GM18519 (cell line): ENCODE data around the gene C1orf198.

ENCODE experiments used
- ATAC-seq: cut with Tn5 transposase; IDR thresholded peaks from one replicate; pipeline ENCODE4 v1.9.1; 2021; ENCODE audit warnings: mild to moderate bottlenecking, moderate library complexity; ENCODE audit not compliant: unreplicated experiment, low FRiP score

C1orf198 gene

GRCh38 chr1:230818367-230818766, 50.0 kb downstream of the C1orf198 start:
- no peak for ATAC-seq

DNA sequence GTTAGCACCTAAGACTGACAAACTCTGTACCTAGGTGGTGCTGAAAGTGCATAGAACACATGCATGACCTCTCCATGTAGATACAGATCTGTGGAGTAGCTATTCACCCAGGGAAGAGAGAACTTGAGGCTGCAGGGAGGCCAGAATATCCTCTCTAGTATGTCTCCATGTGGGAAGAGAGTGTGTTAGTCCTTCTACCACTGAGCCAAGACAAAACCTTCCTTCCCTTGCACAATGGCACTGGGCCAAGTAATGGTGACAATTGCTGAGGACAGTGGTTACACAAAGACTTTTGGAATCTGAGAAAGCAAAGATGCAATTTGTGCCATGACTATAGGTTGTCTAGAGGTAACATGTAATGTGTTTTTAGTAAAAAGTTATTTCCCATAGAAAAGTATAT, 52.3 kb downstream of the C1orf198 start:
- no peak for ATAC-seq

GRCh38 chr1:230814949-230815692, 53.2 kb downstream of the C1orf198 start:
- no peak for ATAC-seq

- ATAC-seq: no peak
Observed at GRCh38 chr1:230812568-230812967, 55.8 kb downstream of the C1orf198 start.

GRCh38 chr1:230809256-230809990, 58.9 kb downstream of the C1orf198 start:
- no peak for ATAC-seq

GRCh38 chr1:230808281-230808872, 59.9 kb downstream of the C1orf198 start:
- ATAC-seq: no peak

GRCh38 chr1:230807561-230808280, 60.6 kb downstream of the C1orf198 start:
- no peak for ATAC-seq

DNA sequence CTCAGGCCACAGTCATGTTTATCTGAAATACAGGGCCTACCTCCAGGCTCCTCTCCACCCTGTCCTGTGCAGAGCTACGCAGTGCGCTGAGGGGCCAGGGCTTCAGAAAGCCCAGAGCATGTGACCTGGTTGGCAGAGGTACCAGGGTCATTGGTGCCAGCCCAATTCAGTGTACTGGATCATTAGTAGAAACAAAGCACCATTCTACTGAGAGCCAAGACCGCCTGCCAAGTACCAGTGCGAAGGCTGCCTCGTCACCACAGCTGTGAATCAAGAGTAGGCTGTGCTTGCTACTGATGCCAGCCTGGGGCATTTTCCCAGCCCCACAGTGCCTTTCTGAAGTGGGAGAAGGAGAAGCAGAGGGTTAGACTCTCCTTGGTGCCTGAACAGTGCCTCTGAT, 61.3 kb downstream of the C1orf198 start:
- no peak for ATAC-seq

GRCh38 chr1:230806552-230806951, 61.8 kb downstream of the C1orf198 start:
- ATAC-seq: no peak

DNA sequence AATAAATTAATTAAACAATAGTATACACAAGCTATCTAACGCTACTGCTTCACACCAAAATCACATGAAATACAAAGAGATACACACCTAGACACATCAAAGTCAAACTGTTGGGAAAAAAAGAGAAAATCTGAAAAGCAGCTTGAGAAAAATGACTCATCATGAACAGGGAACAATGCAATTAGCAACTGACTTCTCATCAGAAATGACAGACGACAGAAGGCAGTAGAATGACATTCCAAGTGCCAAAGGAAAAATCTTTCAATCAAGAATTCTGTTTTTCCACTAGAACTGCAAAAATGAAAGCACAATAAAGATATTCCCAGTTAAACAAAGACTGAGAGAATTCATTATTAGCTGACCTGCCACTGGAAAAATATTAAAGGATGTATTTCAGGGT, 63.9 kb downstream of the C1orf198 start:
- ATAC-seq: no peak

- ATAC-seq: no peak
Observed at GRCh38 chr1:230800891-230801840, 67.2 kb downstream of the C1orf198 start.

- ATAC-seq: no peak
Observed at GRCh38 chr1:230798491-230798890, 69.8 kb downstream of the C1orf198 start.

DNA sequence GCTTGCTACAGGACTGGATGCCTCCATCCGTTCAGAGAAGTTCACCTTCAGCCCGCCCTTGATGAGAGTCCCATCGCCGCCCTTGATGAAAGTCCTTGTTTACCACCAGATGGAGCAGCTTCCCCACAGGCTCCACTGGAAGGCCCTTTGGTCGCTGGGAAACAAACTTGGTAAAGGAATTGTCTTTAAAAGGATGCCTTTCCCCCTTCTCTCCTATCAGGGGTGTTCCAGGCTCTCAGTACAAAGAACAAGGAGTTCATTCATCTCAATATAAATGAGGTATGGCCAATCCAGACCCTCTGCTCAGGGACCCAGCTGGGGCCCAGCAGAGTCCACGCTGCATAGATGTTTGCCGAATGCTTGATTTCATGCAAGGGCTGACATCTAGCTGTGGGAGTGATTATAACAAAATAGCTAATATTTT, 70.4 kb downstream of the C1orf198 start:
- no peak for ATAC-seq

DNA sequence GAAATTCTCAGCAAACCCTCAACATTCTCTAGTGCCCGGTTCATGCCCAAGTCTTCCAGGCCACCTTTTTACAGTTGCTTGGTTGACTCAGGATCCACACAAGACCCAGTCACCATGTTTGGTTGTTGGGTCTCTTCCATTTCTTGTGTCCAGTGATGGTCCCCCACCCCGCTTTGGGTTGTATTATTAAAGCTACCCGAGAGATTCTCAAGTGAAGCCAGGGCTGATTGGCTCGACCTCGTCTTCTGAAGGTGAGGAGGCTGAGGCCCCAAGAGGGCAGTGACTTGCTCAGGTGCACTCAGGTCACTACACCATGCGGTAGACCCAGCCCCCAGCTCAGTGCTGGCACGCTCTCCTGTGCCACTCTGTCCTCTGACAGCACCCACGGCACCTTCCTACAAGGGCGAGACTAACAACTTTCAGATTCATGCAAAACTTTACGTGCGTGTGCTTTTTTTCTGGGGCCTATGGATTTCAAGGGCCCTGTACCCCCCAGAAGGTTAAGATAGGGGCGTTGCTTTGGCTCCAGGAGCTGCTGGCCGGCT, 70.9 kb downstream of the C1orf198 start:
- no peak for ATAC-seq

- no peak for ATAC-seq
Observed at GRCh38 chr1:230796626-230797025, 71.7 kb downstream of the C1orf198 start.

DNA sequence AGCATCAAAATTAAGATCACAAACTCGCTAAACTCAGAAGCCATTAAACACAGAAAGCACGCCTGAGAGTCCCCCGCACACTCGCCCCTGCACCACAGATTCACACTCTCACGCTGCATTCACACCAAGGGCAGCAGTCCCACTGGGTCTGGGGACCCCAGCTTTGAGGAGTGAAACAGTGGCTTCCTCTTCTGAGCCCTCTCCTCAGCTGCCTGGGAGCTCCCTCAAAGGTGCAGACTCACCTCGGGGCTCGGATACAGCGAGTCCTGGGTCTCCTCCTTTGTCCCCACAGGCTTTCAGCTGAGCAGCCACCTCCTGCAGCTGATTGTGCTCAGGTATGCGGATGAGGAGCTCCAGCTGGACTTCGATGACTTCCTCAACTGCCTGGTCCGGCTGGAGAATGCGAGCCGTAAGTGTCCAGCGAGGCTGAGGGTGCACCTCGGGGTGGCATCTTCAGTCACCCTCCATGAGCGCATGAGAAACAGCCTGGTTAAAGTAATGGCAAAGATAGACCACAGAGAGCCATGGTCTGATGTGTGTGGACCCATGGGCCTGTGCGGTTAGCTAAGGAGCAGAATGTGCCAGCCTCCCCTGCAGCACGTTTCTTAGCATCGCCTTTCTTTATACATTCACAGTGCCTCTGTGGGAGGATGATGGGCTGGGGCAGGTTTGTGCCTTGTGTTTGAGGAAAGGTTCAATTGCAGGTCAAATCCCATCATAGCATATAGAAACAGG, 73.3 kb downstream of the C1orf198 start:
- ATAC-seq: no peak

DNA sequence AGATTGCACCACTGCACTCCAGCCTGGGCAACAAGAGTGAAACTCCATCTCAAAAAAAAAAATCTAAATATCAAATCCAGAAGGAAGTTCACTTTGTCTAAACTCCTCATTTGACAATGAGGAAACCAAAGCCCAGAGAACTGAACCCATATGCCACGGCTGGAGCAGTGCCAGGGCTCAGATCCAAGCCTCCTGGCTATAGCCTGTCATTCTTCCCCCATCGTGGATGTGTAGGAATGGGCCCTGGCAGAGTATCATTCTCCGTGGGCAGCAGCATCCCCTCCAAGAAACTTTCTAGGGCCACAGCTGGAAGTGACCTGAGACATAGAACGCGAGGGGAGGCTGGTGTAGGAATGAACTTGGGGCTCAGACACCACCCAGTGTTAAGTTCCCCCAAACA, 73.9 kb downstream of the C1orf198 start:
- no peak for ATAC-seq

- ATAC-seq: no peak
Observed at GRCh38 chr1:230793463-230793745, 74.9 kb downstream of the C1orf198 start.
